OCI-LY1 (cell line): Measurements from ENCODE around the gene USP10.

Experiments
- H2AFZ ChIP-seq: fragments of 200-600 bp; sonication (generic), shearing (Covaris generic); 2 replicates; pipeline ENCODE4 v1.6.0; 2014; ENCODE audit warnings: antibody characterized with exemption, mild to moderate bottlenecking, low read length
- H3F3A ChIP-seq: fragments of 200-600 bp; sonication (generic), shearing (Covaris generic); 2 replicates; pipeline ENCODE4 v1.6.0; 2014; ENCODE audit warnings: mild to moderate bottlenecking, antibody characterized with exemption, low read length, moderate library complexity; ENCODE audit not compliant: insufficient read depth
- H3K27ac ChIP-seq: fragments of 200-600 bp; sonication (generic); 2 replicates; pipeline ENCODE4 v1.5.1; 2014; ENCODE audit warnings: low read length, mixed run types, mild to moderate bottlenecking, low read depth; ENCODE audit not compliant: poor library complexity, severe bottlenecking
- H3K27me3 ChIP-seq: fragments of 200-600 bp; sonication (generic); 2 replicates; pipeline ENCODE4 v1.6.0; 2014; ENCODE audit warnings: antibody characterized with exemption, mild to moderate bottlenecking, low read length, moderate library complexity; ENCODE audit not compliant: insufficient read depth
- H3K36me3 ChIP-seq: fragments of 200-600 bp; sonication (generic); 2 replicates; pipeline ENCODE4 v1.6.1; 2014; ENCODE audit warnings: mild to moderate bottlenecking, antibody characterized with exemption, low read length, moderate library complexity, mixed read lengths; ENCODE audit not compliant: insufficient read depth
- H3K4me1 ChIP-seq: fragments of 200-600 bp; sonication (generic); 2 replicates; pipeline ENCODE4 v1.5.1; 2014; ENCODE audit warnings: mild to moderate bottlenecking, low read length, moderate library complexity; ENCODE audit not compliant: insufficient read depth, severe bottlenecking
- H3K4me2 ChIP-seq: fragments of 200-600 bp; sonication (generic), shearing (Covaris generic); 2 replicates; pipeline ENCODE4 v1.6.1; 2014; ENCODE audit warnings: low read length
- H3K4me3 ChIP-seq: fragments of 200-600 bp; sonication (generic); 2 replicates; pipeline ENCODE4 v1.5.1; 2014; ENCODE audit warnings: low read length, low read depth, mild to moderate bottlenecking, mixed read lengths; ENCODE audit not compliant: poor library complexity, severe bottlenecking
- H3K79me2 ChIP-seq: fragments of 200-600 bp; shearing (Covaris generic); 2 replicates; pipeline ENCODE4 v1.6.1; 2016; ENCODE audit warnings: mixed run types, low read length, mixed read lengths; ENCODE audit not compliant: insufficient read depth
- H3K9ac ChIP-seq: fragments of 200-600 bp; sonication (generic), shearing (Covaris generic); 2 replicates; pipeline ENCODE4 v1.6.1; 2014; ENCODE audit warnings: mild to moderate bottlenecking, low read length, mixed read lengths
- H3K9me2 ChIP-seq: fragments of 200-600 bp; sonication (generic), shearing (Covaris generic); 2 replicates; pipeline ENCODE4 v1.6.1; 2014; ENCODE audit warnings: low read depth, mild to moderate bottlenecking, low read length, mixed read lengths
- H3K9me3 ChIP-seq: fragments of 200-600 bp; shearing (Covaris generic); 2 replicates; pipeline ENCODE4 v1.6.1; 2014; ENCODE audit warnings: low read length, mixed read lengths
- H4K20me1 ChIP-seq: fragments of 200-600 bp; sonication (generic), shearing (Covaris generic); 2 replicates; pipeline ENCODE4 v1.6.0; 2016; ENCODE audit warnings: mild to moderate bottlenecking, low read length; ENCODE audit not compliant: insufficient read depth
- EZH2 ChIP-seq: fragments of 200-600 bp; sonication (generic), shearing (Covaris generic); IDR thresholded peaks from 2 replicates; pipeline ENCODE4 v1.8.0; 2017; ENCODE audit warnings: borderline replicate concordance, mixed run types, mild to moderate bottlenecking, antibody characterized with exemption, low read length, moderate library complexity, mixed read lengths
- TF ChIP-seq, protein P1 (sequence below): fragments of 200-600 bp; sonication (generic), shearing (Covaris generic); IDR thresholded peaks from 2 replicates; pipeline ENCODE4 v1.5.1; 2017; ENCODE audit warnings: mild to moderate bottlenecking, antibody characterized with exemption, low read length, moderate library complexity, mixed read lengths

The USP10 gene

DNA sequence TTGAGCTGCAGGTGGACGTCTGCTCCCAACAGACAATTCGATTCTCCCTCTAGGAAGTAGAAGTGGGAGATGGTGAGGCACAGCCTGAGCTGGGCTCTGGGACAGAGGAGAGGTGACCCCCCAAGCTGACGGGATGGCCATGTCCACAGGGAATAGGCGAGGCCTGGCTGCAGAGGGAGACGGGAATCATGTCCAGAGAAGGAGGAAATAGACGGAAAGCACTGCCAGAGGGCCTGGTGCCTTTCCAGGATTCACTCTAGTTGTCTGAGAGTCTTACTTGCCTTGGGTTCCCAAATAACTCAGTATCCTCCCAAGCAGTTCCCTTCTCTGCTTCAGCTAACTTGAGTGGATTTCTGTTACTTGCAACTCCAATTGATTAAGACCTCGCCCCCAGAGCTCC lies 115.7 kb downstream of the USP10 start:
- Histone ChIP-seq H3K9me2 (no peaks in the 10 kb centered on the region), H3K4me2 (no peak overlapping the region), H4K20me1 (no peaks in the 10 kb centered on the region), H3K36me3 (no peaks in the 10 kb centered on the region), H3K4me3 (no peak overlapping the region), H2AFZ (no peak overlapping the region), H3K79me2 (no peaks in the 10 kb centered on the region), H3K4me1 (no peaks in the 10 kb centered on the region), H3K9me3 (no peaks in the 10 kb centered on the region), H3K9ac (no peak overlapping the region), H3K27me3 (peaks cover 25% of the 10 kb centered on the region; the same call in 1 of the 2 replicates), H3F3A (no peaks in the 10 kb centered on the region), H3K27ac (no peak overlapping the region)
- TF ChIP-seq EZH2: no peak
- TF ChIP-seq, protein P1, sequence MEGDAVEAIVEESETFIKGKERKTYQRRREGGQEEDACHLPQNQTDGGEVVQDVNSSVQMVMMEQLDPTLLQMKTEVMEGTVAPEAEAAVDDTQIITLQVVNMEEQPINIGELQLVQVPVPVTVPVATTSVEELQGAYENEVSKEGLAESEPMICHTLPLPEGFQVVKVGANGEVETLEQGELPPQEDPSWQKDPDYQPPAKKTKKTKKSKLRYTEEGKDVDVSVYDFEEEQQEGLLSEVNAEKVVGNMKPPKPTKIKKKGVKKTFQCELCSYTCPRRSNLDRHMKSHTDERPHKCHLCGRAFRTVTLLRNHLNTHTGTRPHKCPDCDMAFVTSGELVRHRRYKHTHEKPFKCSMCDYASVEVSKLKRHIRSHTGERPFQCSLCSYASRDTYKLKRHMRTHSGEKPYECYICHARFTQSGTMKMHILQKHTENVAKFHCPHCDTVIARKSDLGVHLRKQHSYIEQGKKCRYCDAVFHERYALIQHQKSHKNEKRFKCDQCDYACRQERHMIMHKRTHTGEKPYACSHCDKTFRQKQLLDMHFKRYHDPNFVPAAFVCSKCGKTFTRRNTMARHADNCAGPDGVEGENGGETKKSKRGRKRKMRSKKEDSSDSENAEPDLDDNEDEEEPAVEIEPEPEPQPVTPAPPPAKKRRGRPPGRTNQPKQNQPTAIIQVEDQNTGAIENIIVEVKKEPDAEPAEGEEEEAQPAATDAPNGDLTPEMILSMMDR: no peak

GRCh38 chr16:84816023-84816422 lies 116.2 kb downstream of the USP10 start:
- Histone ChIP-seq H3K4me3 (no peak overlapping the region), H3K27me3 (peaks cover 24% of the 10 kb centered on the region; the same call in 1 of the 2 replicates), H3K9ac (no peak overlapping the region), H3K4me2 (no peak overlapping the region), H3K36me3 (no peaks in the 10 kb centered on the region), H3K79me2 (no peaks in the 10 kb centered on the region), H3F3A (no peaks in the 10 kb centered on the region), H2AFZ (no peak overlapping the region), H3K4me1 (no peaks in the 10 kb centered on the region), H4K20me1 (no peaks in the 10 kb centered on the region), H3K9me3 (no peaks in the 10 kb centered on the region), H3K9me2 (no peaks in the 10 kb centered on the region), H3K27ac (no peak overlapping the region)
- TF ChIP-seq, protein P1: no peak
- TF ChIP-seq EZH2: no peak

DNA sequence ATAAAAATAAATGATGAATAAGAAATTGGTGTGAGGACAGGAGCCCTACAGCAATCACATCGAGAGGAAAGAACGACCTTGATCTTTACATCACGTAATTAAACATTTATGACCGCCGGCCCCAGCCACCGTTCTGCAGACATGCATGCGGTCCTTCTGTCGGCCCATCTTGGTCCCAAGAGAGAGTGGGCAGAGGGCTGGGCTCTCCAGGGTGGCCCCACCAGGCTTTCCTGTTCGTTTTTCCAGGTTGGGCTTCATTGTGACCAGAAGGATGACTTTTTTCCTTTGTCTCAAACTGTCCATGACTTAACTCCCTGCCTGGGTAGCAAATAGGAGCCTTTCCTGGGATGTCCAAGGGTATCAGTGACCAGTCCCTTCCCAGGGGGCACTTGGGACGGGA lies 116.7 kb downstream of the USP10 start:
- Histone ChIP-seq H3K9ac (no peak overlapping the region), H3K27ac (no peak overlapping the region), H3K79me2 (no peaks in the 10 kb centered on the region), H3K4me3 (no peak overlapping the region), H3K4me1 (no peaks in the 10 kb centered on the region), H4K20me1 (no peaks in the 10 kb centered on the region), H3F3A (no peaks in the 10 kb centered on the region), H3K9me3 (no peaks in the 10 kb centered on the region), H3K27me3 (peaks cover 24% of the 10 kb centered on the region; the same call in 1 of the 2 replicates), H3K9me2 (no peaks in the 10 kb centered on the region), H3K4me2 (no peak overlapping the region), H3K36me3 (no peaks in the 10 kb centered on the region), H2AFZ (no peak overlapping the region)
- no peak for TF ChIP-seq EZH2
- TF ChIP-seq, protein P1: no peak
